MCF 10A (cell line): Measurements from ENCODE around the gene AUTS2. TPM values are rescaled to one million over a fixed set of nuclear protein-coding genes. Genes with fewer than 3 reads are reported as not detected.

Source experiments
- BruUV-seq: library from RNA; stranded (reverse); fragments of 400-500 nt; replicated peaks from 2 replicates; lab custom pipeline; 2021; lab: Mats Ljungman, UMichigan
- CTCF ChIA-PET: fragments of 300-600 bp; sonication (Branson Sonifier 250); formaldehyde crosslinking; extraction: SDS; loops from one replicate; lab custom pipeline; 2021; ENCODE audit warnings: antibody characterized with exemption, inconsistent platforms; lab: Yijun Ruan, JAX
- POLR2A ChIA-PET: fragments of 300-600, 350-650 bp; sonication (Branson Sonifier 250); formaldehyde crosslinking; extraction: SDS; loops from one replicate; lab custom pipeline; 2020; ENCODE audit warnings: antibody characterized with exemption, inconsistent platforms; lab: Yijun Ruan, JAX
- DNase-seq: peaks from one replicate; pipeline ENCODE4 v3.0.0-alpha.2; 2018; ENCODE audit not compliant: unreplicated experiment
- H3K27ac Mint-ChIP-seq: one replicate; pipeline ENCODE4 v1.8.0; 2022; ENCODE audit warnings: mild to moderate bottlenecking, low read depth, mixed read lengths; ENCODE audit not compliant: unreplicated experiment
- H3K27me3 Mint-ChIP-seq: one replicate; pipeline ENCODE4 v1.8.0; 2022; ENCODE audit warnings: mixed read lengths; ENCODE audit not compliant: insufficient read depth, unreplicated experiment
- H3K36me3 Mint-ChIP-seq: one replicate; pipeline ENCODE4 v1.8.0; 2022; ENCODE audit warnings: mild to moderate bottlenecking, moderate library complexity, mixed read lengths; ENCODE audit not compliant: insufficient read depth, unreplicated experiment
- H3K4me1 Mint-ChIP-seq: one replicate; pipeline ENCODE4 v1.8.0; 2022; ENCODE audit warnings: mixed read lengths; ENCODE audit not compliant: insufficient read depth, unreplicated experiment
- H3K4me3 Mint-ChIP-seq: one replicate; pipeline ENCODE4 v1.8.0; 2022; ENCODE audit warnings: mild to moderate bottlenecking, moderate library complexity, mixed read lengths; ENCODE audit not compliant: unreplicated experiment
- H3K9me3 Mint-ChIP-seq: one replicate; pipeline ENCODE4 v1.8.0; 2022; ENCODE audit warnings: mixed read lengths; ENCODE audit not compliant: unreplicated experiment
- CTCF ChIP-seq: fragments of 200-600 bp; IDR thresholded peaks from one replicate; pipeline ENCODE4 v1.8.0; 2022; ENCODE audit warnings: antibody characterized with exemption, mild to moderate bottlenecking; ENCODE audit not compliant: unreplicated experiment
- intact Hi-C: fragments of 100-400 bp; cut with micrococcal nuclease; formaldehyde crosslinking; loops from 2 replicates; pipeline ENCODE4 v1.14.1; 2022
- total RNA-seq: library from RNA; stranded (reverse); gene quantifications from 2 replicates; pipeline ENCODE4 v1.2.3, GENCODE V29; 2022

AUTS2 gene
- total RNA-seq, 1 experiment from 2014 or later, result 1.3 TPM

- no peak for DNase-seq
- Mint-ChIP-seq H3K27ac (no peak overlapping the region), H3K4me1 (no peaks in the 10 kb centered on the region), H3K9me3 (peaks cover 16% of the 10 kb centered on the region), H3K4me3 (no peak overlapping the region), H3K27me3 (no peaks in the 10 kb centered on the region), H3K36me3 (no peaks in the 10 kb centered on the region)
- POLR2A ChIA-PET, result no interaction called here
- no TSS peak for BruUV-seq
- TF ChIP-seq CTCF, result no peak
- intact Hi-C loops, result no loop called here
- CTCF ChIA-PET, result no interaction called here
These were observed 104.8 kb downstream of the AUTS2 start for GRCh38 chr7:69703099-69703498.

- ChIA-PET CTCF (no interaction called here), POLR2A (no interaction called here)
- intact Hi-C loops, result no loop called here
- BruUV-seq, result no TSS peak
- Mint-ChIP-seq H3K4me1 (no peaks in the 10 kb centered on the region), H3K36me3 (no peaks in the 10 kb centered on the region), H3K4me3 (no peak overlapping the region), H3K9me3 (peaks cover 23% of the 10 kb centered on the region), H3K27me3 (no peaks in the 10 kb centered on the region), H3K27ac (no peak overlapping the region)
- no peak for TF ChIP-seq CTCF
- DNase-seq, result no peak
These were observed 107.8 kb downstream of the AUTS2 start for GRCh38 chr7:69706070-69706469.

GRCh38 chr7:69708857-69709256, 110.6 kb downstream of the AUTS2 start:
- no peak for TF ChIP-seq CTCF

GRCh38 chr7:69710768-69711438, 112.6 kb downstream of the AUTS2 start:
- no peak overlapping the region for H3K27ac Mint-ChIP-seq
- no peak for DNase-seq
- H3K4me1 Mint-ChIP-seq, result no peaks in the 10 kb centered on the region
- ChIA-PET POLR2A (no interaction called here), CTCF (no interaction called here)
- intact Hi-C loops, result no loop called here
- peaks cover 42% of the 10 kb centered on the region for H3K9me3 Mint-ChIP-seq
- BruUV-seq, result no TSS peak
- H3K4me3 Mint-ChIP-seq, result no peak overlapping the region
- H3K36me3 Mint-ChIP-seq, result no peaks in the 10 kb centered on the region
- TF ChIP-seq CTCF, result no peak
- no peaks in the 10 kb centered on the region for H3K27me3 Mint-ChIP-seq

More at GRCh38 chr7:69708857-69709256, 110.6 kb downstream of the AUTS2 start:
- no TSS peak for BruUV-seq
- Mint-ChIP-seq H3K9me3 (peaks cover 32% of the 10 kb centered on the region), H3K36me3 (no peaks in the 10 kb centered on the region), H3K4me3 (no peak overlapping the region), H3K27me3 (no peaks in the 10 kb centered on the region), H3K4me1 (no peaks in the 10 kb centered on the region), H3K27ac (no peak overlapping the region)
- ChIA-PET CTCF (interaction anchor here (0.6 kb wide), 1 partner anchor 611 kb away, joined by 3 read pairs; no protein-coding TSS in a partner anchor), POLR2A (interaction anchor here (0.6 kb wide), 1 partner anchor 17 kb away, joined by 3 read pairs; no protein-coding TSS in a partner anchor)
- intact Hi-C loops, result no loop called here
- DNase-seq, result no peak
